PFSK-1 (cell line): ENCODE data around the gene FKBP1A.

Source experiments
- FOXP2 ChIP-seq: optimal IDR thresholded peaks from 2 replicates; pipeline ENCODE3; 2011; ENCODE audit warnings: borderline replicate concordance, control low read depth, inconsistent platforms; ENCODE audit not compliant: insufficient read depth; ENCODE audit errors: extremely low read length, extremely low read depth
- POLR2AphosphoS5 ChIP-seq: IDR thresholded peaks from 2 replicates; pipeline ENCODE4 v1.6.1; 2012; ENCODE audit warnings: low read depth, mild to moderate bottlenecking, control low read depth, low read length, moderate library complexity
- SIN3A ChIP-seq: IDR thresholded peaks from 2 replicates; pipeline ENCODE4 v1.6.1; 2012; ENCODE audit warnings: mild to moderate bottlenecking, low read length, moderate library complexity, borderline replicate concordance; ENCODE audit not compliant: insufficient read depth
- TAF1 ChIP-seq: IDR thresholded peaks from 2 replicates; pipeline ENCODE4 v1.6.1; 2012; ENCODE audit warnings: low read length, control low read depth, borderline replicate concordance; ENCODE audit not compliant: insufficient read depth
- TF ChIP-seq, protein P1 (sequence below), 2 experiments: IDR thresholded peaks; 2 replicates each; pipeline versions ENCODE4 v1.6.1 to v1.8.0; 2011 to 2012; ENCODE audit warnings: low read depth in 2 of 2, low read length in 2 of 2, control low read depth in 1 of 2, inconsistent platforms in 1 of 2, mild to moderate bottlenecking in 1 of 2, moderate library complexity in 1 of 2; ENCODE audit not compliant: insufficient read depth in 1 of 2

FKBP1A gene

DNA sequence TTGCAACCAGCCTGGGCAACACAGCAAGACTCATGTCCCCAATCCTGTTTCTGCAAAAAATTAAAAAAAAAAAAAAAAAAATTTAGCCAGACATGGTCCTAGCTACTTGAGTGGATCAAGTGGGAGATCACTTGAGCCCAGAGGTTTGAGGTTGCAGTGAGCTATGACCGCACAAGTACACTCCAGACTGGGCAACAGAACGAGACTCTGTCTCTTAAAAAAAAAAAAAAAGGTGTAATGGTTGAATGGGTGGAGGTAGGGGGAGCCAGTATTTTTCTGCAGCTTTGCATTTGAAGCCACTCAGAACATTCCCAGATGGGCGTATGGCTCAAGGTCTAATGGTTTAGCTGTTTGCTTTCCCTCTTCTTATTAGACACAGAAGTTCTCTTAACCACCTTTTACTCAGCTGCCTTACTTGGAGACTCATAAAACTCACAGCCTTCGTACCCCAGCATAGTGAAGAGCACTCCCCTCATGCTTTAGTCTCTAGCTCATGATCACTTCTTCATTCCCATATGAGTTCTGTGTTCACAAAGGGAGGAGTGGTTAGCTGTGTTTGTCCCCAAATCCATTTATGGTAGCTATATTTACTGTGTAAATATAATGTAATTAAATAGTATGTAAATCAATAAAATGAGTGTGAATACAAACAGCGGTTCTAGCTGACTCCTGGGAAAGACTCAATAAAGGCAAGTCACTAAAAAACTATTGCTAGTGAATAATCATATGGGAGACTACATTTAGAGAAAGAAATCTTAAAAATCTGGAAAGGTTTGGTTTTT lies 9.0 kb downstream of the FKBP1A start:
- no peak for TF ChIP-seq SIN3A
- TF ChIP-seq, protein P1, sequence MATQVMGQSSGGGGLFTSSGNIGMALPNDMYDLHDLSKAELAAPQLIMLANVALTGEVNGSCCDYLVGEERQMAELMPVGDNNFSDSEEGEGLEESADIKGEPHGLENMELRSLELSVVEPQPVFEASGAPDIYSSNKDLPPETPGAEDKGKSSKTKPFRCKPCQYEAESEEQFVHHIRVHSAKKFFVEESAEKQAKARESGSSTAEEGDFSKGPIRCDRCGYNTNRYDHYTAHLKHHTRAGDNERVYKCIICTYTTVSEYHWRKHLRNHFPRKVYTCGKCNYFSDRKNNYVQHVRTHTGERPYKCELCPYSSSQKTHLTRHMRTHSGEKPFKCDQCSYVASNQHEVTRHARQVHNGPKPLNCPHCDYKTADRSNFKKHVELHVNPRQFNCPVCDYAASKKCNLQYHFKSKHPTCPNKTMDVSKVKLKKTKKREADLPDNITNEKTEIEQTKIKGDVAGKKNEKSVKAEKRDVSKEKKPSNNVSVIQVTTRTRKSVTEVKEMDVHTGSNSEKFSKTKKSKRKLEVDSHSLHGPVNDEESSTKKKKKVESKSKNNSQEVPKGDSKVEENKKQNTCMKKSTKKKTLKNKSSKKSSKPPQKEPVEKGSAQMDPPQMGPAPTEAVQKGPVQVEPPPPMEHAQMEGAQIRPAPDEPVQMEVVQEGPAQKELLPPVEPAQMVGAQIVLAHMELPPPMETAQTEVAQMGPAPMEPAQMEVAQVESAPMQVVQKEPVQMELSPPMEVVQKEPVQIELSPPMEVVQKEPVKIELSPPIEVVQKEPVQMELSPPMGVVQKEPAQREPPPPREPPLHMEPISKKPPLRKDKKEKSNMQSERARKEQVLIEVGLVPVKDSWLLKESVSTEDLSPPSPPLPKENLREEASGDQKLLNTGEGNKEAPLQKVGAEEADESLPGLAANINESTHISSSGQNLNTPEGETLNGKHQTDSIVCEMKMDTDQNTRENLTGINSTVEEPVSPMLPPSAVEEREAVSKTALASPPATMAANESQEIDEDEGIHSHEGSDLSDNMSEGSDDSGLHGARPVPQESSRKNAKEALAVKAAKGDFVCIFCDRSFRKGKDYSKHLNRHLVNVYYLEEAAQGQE (IDR thresholded peaks at IDR 0.05; ENCODE audit: insufficient read depth in 1 of 2, low read depth in 2 of 2, low read length in 2 of 2): no peak
- TF ChIP-seq POLR2AphosphoS5: no peak
- TF ChIP-seq TAF1: no peak
- no peak for TF ChIP-seq FOXP2

- TF ChIP-seq POLR2AphosphoS5: no peak
- TF ChIP-seq, protein P1 (IDR thresholded peaks at IDR 0.05; ENCODE audit: insufficient read depth in 1 of 2, low read depth in 2 of 2, low read length in 2 of 2): no peak
- TF ChIP-seq FOXP2: no peak
- no peak for TF ChIP-seq TAF1
- TF ChIP-seq SIN3A: no peak
Measured at GRCh38 chr20:1382670-1383069, 10.2 kb downstream of the FKBP1A start.

DNA sequence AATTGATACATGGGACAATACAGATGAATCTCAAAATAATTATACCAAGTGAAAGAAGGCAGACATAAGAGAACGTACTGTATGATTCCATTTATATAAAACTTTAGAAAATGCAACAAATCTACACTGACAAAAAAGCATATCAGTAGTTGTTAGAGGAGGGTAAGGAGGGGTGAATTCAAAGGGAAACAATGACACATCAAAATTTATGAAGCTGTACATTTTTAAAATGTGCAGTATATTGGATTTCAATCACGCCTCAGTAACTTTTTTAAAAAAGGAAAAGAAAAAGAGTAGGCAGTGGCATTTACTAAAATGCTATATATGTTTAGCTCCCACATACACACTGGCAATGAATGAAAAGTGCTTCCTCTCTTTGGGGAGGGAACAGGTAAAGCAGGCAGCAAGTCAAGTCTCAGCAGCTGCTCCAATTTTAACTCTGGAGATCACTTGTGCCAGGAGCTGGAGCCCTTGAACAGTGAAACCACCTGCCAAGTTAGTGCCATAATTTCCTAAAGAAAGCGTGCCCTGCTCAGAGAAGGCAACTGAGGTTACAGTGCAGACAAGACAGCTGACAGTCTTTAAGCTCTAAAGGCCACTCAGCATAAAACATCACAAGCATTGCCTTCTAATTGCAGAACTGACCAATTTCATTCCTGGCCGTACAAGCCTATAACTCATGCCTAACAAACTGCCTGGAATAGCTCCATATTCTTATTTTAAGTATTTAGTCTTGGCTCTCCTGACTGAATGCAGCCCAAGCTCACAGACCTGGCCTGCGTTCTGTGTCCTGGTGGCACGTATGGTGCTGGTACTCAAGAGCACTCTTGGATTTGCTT lies 10.9 kb downstream of the FKBP1A start:
- TF ChIP-seq POLR2AphosphoS5 (no peak), TAF1 (no peak), FOXP2 (no peak), SIN3A (no peak)
- TF ChIP-seq, protein P1 (IDR thresholded peaks at IDR 0.05; ENCODE audit: insufficient read depth in 1 of 2, low read depth in 2 of 2, low read length in 2 of 2): no peak

GRCh38 chr20:1378735-1379125 lies 14.1 kb downstream of the FKBP1A start:
- TF ChIP-seq TAF1: no peak
- TF ChIP-seq, protein P1 (IDR thresholded peaks at IDR 0.05; ENCODE audit: insufficient read depth in 1 of 2, low read depth in 2 of 2, low read length in 2 of 2): no peak
- TF ChIP-seq POLR2AphosphoS5: no peak
- no peak for TF ChIP-seq FOXP2
- no peak for TF ChIP-seq SIN3A
